Heart left ventricle (tissue), 16 donors: ENCODE data around the gene AP4M1. TPM values are rescaled to one million over a fixed set of nuclear protein-coding genes. Genes with fewer than 3 reads are reported as not detected.

ENCODE experiments used
- ATAC-seq, 4 donors: fragments of 200-7000 bp; cut with Tn5 transposase; one replicate each; pipeline ENCODE4 v1.9.1; 2020 to 2022; ENCODE audit warnings: moderate library complexity in 4 of 4, mild to moderate bottlenecking in 3 of 4, moderate number of reproducible peaks in 1 of 4
- DNase-seq, 5 donors: peaks; one replicate each; pipeline ENCODE4 v3.0.0-alpha.2; 2020
- H3K27ac ChIP-seq, 12 donors: fragments of 200-600 bp; sonication (generic) in 4 of 12; one replicate each; pipeline versions ENCODE4 v1.5.0 to v1.8.0; 2016 to 2022; ENCODE audit warnings: mild to moderate bottlenecking in 2 of 12
- H3K27me3 ChIP-seq, 9 donors: fragments of 200-600 bp; sonication (generic) in 2 of 9; one replicate each; pipeline versions ENCODE4 v1.5.1 to v1.8.0; 2016 to 2022; ENCODE audit warnings: mild to moderate bottlenecking in 3 of 9
- H3K36me3 ChIP-seq, 9 donors: fragments of 200-600 bp; sonication (generic) in 2 of 9; one replicate each; pipeline versions ENCODE4 v1.5.0 to v1.8.0; 2018 to 2022; ENCODE audit warnings: mild to moderate bottlenecking in 2 of 9
- H3K4me1 ChIP-seq, 12 donors: fragments of 200-600 bp; sonication (generic) in 4 of 12; one replicate each; pipeline versions ENCODE4 v1.5.0 to v1.8.0; 2016 to 2022; ENCODE audit warnings: mild to moderate bottlenecking in 3 of 12
- H3K4me3 ChIP-seq, 12 donors: fragments of 200-600 bp; sonication (generic) in 4 of 12; one replicate each; pipeline versions ENCODE4 v1.5.0 to v1.8.0; 2017 to 2022; ENCODE audit warnings: mild to moderate bottlenecking in 9 of 12, moderate library complexity in 4 of 12
- H3K9me3 ChIP-seq, 12 donors: fragments of 200-600 bp; sonication (generic) in 4 of 12; one replicate each; pipeline versions ENCODE4 v1.5.0 to v1.8.0; 2016 to 2022; ENCODE audit warnings: mild to moderate bottlenecking in 1 of 12
- CTCF ChIP-seq, 12 donors: fragments of 200-600 bp; sonication (generic) in 4 of 12; IDR thresholded peaks; one replicate each; pipeline versions ENCODE4 v1.5.0 to v1.8.0; 2018 to 2022; ENCODE audit warnings: antibody characterized with exemption in 12 of 12, mild to moderate bottlenecking in 5 of 12
- POLR2A ChIP-seq, 2 donors: fragments of 450-650 bp; IDR thresholded peaks; one replicate each; pipeline ENCODE4 v1.6.1; 2017; ENCODE audit warnings: antibody characterized with exemption in 2 of 2, mild to moderate bottlenecking in 2 of 2, moderate library complexity in 2 of 2
- WGBS, 4 donors: extraction: QIAGEN DNeasy Blood & Tissue Kit in 2 of 4; methylation state at CpG; one replicate each; pipeline versions ENCODE4 v1.1.5 to v1.1.7; 2013 to 2018; 5-methylcytosine and 5-hydroxymethylcytosine counted together
- intact Hi-C, 10 donors: fragments of 100-400 bp; cut with DNase I; formaldehyde crosslinking; loops; one replicate each; pipeline versions ENCODE4 v1.11.1 to v1.14.2; 2022
- polyA plus RNA-seq, 2 donors: library from polyadenylated mRNA; stranded (reverse); fragments of 200-250 nt; gene quantifications; one replicate each; pipeline ENCODE4 v1.2.3, GENCODE V29; 2013
- total RNA-seq, 9 donors: library from RNA; depleted of rRNA in 2 of 9; stranded (reverse); fragments of >200 nt in 2 of 9; fragmentation: NEBNext Ultra II Directional in 3 of 9; extraction: Animal tissue kit (Norgen Biotek cat#: 25700) in 3 of 9; gene quantifications; one replicate each; pipeline versions ENCODE4 v1.1.0 to v1.2.4, GENCODE V29; 2016 to 2023
- donor health status: ischemic (EF 13 %, LVEDD 7.1; RV severe dilation, severe dysfunction).
- donor health status: healthy with polysubstance abuse.
- donor health status: DM: no; HTN: yes; CAD: no.
- donor health status: DM: no; HTN: no; CAD: no.
- donor health status: ischemic (EF 25% LVEDD 6.9; RV normal size, moderate dysfunction).
- donor health status: ischemic (EF 25% LVEDD 5.7; RV mildly dilated, moderate dysfunction).
- donor health status: healthy.
- donor health status: DM: yes; HTN: yes; CAD: no.
- donor health status: ischemic (EF 35%, LVEDD 5.7; RV mildly dilated, moderate dysfunction).
- donor health status: nonischemic (EF 11% LVEDD 7.7; RV severe dilation, severe dysfunction).
- donor health status: DM: yes; HTN: yes; CAD: no.
- donor health status: PGD.
- donor health status: ischemic (EF 29% LVEDD 5.4; RV normal size, mild dysfunction).
- donor health status: nonischemic (EF 23%, LVEDD 6.1; RV moderate dilation, normal function).

AP4M1 gene
- total and polyA plus RNA-seq, 11 donors = 8.9 to 19.3 (median 12.3) TPM

- H3K36me3 ChIP-seq = peaks cover 0 to 20% (median 14%) of the 10 kb centered on the region in 9 donors
- peak overlapping the region in 3 of 12 donors; percentile 75 to 97 (median 80) for H3K4me3 ChIP-seq
- H3K4me1 ChIP-seq = peaks cover 0 to 53% (median 28%) of the 10 kb centered on the region in 12 donors
- ATAC-seq (no peak), DNase-seq (no peak)
- 47 to 64% (median 59%) methylated on average over 4 of the region's 4 CpGs for WGBS, 4 donors
- intact Hi-C loops = loop anchor here in 7 of 10 donors (2.0 to 10.0 kb wide), 6 partner anchors 18 to 168 kb away; partner anchors contain the start of genes TRIM4 (in 4 of the 7), AP4M1 (in 1 of the 7), AZGP1 (in 1 of the 7) and MCM7 (in 1 of the 7)
- peak overlapping the region in 9 of 12 donors; percentile 77 to 95 (median 80) for H3K27ac ChIP-seq
- no peaks in the 10 kb centered on the region for H3K9me3 ChIP-seq
- H3K27me3 ChIP-seq = no peaks in the 10 kb centered on the region
- no peak for TF ChIP-seq POLR2A (IDR thresholded peaks at IDR 0.05)
- no peak for TF ChIP-seq CTCF (IDR thresholded peaks at IDR 0.05)
Measured at GRCh38 chr7:100082978-100083377, 18.5 kb upstream of the AP4M1 start.

GRCh38 chr7:100085515-100085914 is 15.9 kb upstream of the AP4M1 start:
- no peak for TF ChIP-seq POLR2A (IDR thresholded peaks at IDR 0.05)
- no peak for TF ChIP-seq CTCF (IDR thresholded peaks at IDR 0.05)
- Histone ChIP-seq H3K4me1 (peaks cover 0 to 49% (median 25%) of the 10 kb centered on the region in 12 donors), H3K36me3 (peaks cover 0 to 5% (median 3%) of the 10 kb centered on the region in 9 donors), H3K9me3 (no peaks in the 10 kb centered on the region), H3K4me3 (no peak overlapping the region), H3K27ac (no peak overlapping the region), H3K27me3 (no peaks in the 10 kb centered on the region)
- 58 to 66% (median 64%) methylated on average over 3 of the region's 3 CpGs for WGBS, 4 donors
- DNase-seq = no peak
- no peak for ATAC-seq
- intact Hi-C loops = loop anchor here in 4 of 10 donors (5.0 to 10.0 kb wide), 2 partner anchors 42 to 171 kb away; partner anchors contain the start of genes TRIM4 (in 3 of the 4) and MBLAC1 (in 1 of the 4)

GRCh38 chr7:100087055-100087750 is 14.2 kb upstream of the AP4M1 start:
- no peaks in the 10 kb centered on the region for H3K9me3 ChIP-seq
- WGBS, 4 donors = 73 to 79% (median 75%) methylated on average over 10 of the region's 10 CpGs
- H3K36me3 ChIP-seq = peaks cover 0 to 22% (median 20%) of the 10 kb centered on the region in 9 donors
- H3K27me3 ChIP-seq = no peaks in the 10 kb centered on the region
- peaks cover 0 to 40% (median 20%) of the 10 kb centered on the region in 12 donors for H3K4me1 ChIP-seq
- no peak for DNase-seq
- no peak overlapping the region for H3K4me3 ChIP-seq
- no peak for ATAC-seq
- H3K27ac ChIP-seq = peak overlapping the region in 2 of 12 donors; percentile 67 to 85
- no peak for TF ChIP-seq POLR2A (IDR thresholded peaks at IDR 0.05)
- TF ChIP-seq CTCF (IDR thresholded peaks at IDR 0.05) = no peak
- intact Hi-C loops = loop anchor here in 4 of 10 donors (5.0 to 10.0 kb wide), 2 partner anchors 40 to 172 kb away; partner anchors contain the start of genes TRIM4 (in 3 of the 4) and MBLAC1 (in 1 of the 4)

- peaks cover 0 to 32% (median 29%) of the 10 kb centered on the region in 9 donors for H3K36me3 ChIP-seq
- DNase-seq = no peak
- H3K4me3 ChIP-seq = peak overlapping the region; percentile 62 to 96 (median 87)
- intact Hi-C loops = loop anchor here in 4 of 10 donors (5.0 to 10.0 kb wide), 2 partner anchors 39 to 173 kb away; partner anchors contain the start of genes TRIM4 (in 3 of the 4) and MBLAC1 (in 1 of the 4)
- no peaks in the 10 kb centered on the region for H3K27me3 ChIP-seq
- WGBS, 4 donors = 80 to 88% (median 82%) methylated on average over 11 of the region's 11 CpGs
- TF ChIP-seq POLR2A (IDR thresholded peaks at IDR 0.05) (no peak), CTCF (IDR thresholded peaks at IDR 0.05) (no peak)
- H3K4me1 ChIP-seq = peaks cover 0 to 31% (median 15%) of the 10 kb centered on the region in 12 donors
- peak overlapping the region; percentile 70 to 97 (median 93) for H3K27ac ChIP-seq
- peak in 1 of 4 donors; percentile 8 for ATAC-seq
- no peaks in the 10 kb centered on the region for H3K9me3 ChIP-seq
Measured at GRCh38 chr7:100088095-100088620, 13.3 kb upstream of the AP4M1 start.
